Measurements from ENCODE around the gene MPC2.
A peak's percentile ranks its signal among the peaks of the same experiment; 100 is the strongest.

Gene MPC2

DNA sequence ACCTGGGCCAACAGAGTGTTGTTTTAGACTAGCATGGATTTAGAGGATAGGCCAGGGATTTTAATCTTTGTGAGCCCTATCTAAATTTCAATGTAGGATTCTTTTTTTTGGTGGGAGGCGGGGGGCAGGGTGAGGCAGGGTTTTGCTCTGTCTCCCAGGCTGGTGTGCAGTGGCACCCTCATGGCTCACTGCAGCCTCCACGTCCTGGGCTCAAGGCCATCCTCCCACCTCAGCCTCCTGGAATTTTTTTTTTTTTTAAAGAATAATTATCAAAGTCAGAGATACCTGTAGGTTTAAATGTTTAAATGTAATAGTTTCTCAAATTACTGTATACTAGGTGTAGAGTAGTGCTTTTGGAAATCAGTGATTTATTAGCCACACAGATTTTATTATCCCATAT lies 3.4 kb upstream of the MPC2 start:
- Histone ChIP-seq H3K9ac (no peak overlapping the region), H3K4me1 (ENCODE audit: low read depth, poor library complexity, severe bottlenecking) (peaks cover 23% of the 10 kb centered on the region), H4K20me1 (ENCODE audit: insufficient read depth) (no peaks in the 10 kb centered on the region), H3K36me3 (ENCODE audit: insufficient read depth) (no peaks in the 10 kb centered on the region), H3K4me3 (IDR thresholded peaks at IDR 0.05; ENCODE audit: insufficient read depth, low read depth, low read length) (no peak overlapping the region), H3K4me2 (no peak overlapping the region), H2AFZ (ENCODE audit: low read depth) (no peak overlapping the region), H3K27me3 (ENCODE audit: insufficient read depth, low read depth) (no peaks in the 10 kb centered on the region), H3K27ac (no peak overlapping the region), H3K79me2 (ENCODE audit: insufficient read depth, low read depth) (peaks cover 74% of the 10 kb centered on the region)
- TF ChIP-seq, protein P1, sequence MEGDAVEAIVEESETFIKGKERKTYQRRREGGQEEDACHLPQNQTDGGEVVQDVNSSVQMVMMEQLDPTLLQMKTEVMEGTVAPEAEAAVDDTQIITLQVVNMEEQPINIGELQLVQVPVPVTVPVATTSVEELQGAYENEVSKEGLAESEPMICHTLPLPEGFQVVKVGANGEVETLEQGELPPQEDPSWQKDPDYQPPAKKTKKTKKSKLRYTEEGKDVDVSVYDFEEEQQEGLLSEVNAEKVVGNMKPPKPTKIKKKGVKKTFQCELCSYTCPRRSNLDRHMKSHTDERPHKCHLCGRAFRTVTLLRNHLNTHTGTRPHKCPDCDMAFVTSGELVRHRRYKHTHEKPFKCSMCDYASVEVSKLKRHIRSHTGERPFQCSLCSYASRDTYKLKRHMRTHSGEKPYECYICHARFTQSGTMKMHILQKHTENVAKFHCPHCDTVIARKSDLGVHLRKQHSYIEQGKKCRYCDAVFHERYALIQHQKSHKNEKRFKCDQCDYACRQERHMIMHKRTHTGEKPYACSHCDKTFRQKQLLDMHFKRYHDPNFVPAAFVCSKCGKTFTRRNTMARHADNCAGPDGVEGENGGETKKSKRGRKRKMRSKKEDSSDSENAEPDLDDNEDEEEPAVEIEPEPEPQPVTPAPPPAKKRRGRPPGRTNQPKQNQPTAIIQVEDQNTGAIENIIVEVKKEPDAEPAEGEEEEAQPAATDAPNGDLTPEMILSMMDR (conservative IDR thresholded peaks at IDR 0.05; ENCODE audit: low read depth, low read length) = no peak

DNA sequence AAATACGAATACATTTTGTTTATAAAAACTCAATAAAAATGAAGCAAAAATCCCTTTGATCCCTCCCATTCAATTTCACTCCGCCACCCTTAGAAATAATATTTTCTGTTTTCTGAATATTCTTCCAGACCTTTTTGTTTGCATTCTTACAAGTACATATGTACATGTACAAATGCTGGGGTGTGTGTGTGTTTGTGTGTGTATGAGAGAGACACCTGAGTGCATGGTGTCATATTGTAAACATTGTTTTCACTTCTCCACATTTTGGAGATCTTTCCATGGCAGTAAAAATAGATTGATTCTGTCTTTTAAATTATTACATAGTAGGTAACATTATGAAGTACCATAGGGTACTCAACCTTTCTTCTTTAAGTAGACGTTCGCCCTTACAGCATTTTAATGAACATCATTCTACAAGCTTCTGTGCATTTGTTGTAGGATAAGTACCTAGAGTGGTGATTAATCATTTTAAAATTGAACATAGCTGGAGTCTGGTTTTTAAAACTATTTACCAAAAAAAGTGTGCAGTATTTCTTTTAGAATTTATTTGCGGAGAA lies 1.3 kb upstream of the MPC2 start:
- peak overlapping the region; percentile 80 for H3K4me2 ChIP-seq
- no peaks in the 10 kb centered on the region for H3K27me3 ChIP-seq (ENCODE audit: insufficient read depth, low read depth)
- H3K4me1 ChIP-seq (ENCODE audit: low read depth, poor library complexity, severe bottlenecking) = peaks cover 39% of the 10 kb centered on the region
- TF ChIP-seq, protein P1 (conservative IDR thresholded peaks at IDR 0.05; ENCODE audit: low read depth, low read length) = no peak
- H3K27ac ChIP-seq = peak overlapping the region; percentile 91
- peak overlapping the region; percentile 70; the same call in 1 of the 2 replicates for H2AFZ ChIP-seq (ENCODE audit: low read depth)
- peaks cover 80% of the 10 kb centered on the region for H3K79me2 ChIP-seq (ENCODE audit: insufficient read depth, low read depth)
- no peaks in the 10 kb centered on the region for H3K36me3 ChIP-seq (ENCODE audit: insufficient read depth)
- peak overlapping the region; percentile 91; the same call in 1 of the 2 replicates for H3K9ac ChIP-seq
- peak overlapping the region; percentile 97 for H3K4me3 ChIP-seq (IDR thresholded peaks at IDR 0.05; ENCODE audit: insufficient read depth, low read depth, low read length)
- H4K20me1 ChIP-seq (ENCODE audit: insufficient read depth) = no peaks in the 10 kb centered on the region

DNA sequence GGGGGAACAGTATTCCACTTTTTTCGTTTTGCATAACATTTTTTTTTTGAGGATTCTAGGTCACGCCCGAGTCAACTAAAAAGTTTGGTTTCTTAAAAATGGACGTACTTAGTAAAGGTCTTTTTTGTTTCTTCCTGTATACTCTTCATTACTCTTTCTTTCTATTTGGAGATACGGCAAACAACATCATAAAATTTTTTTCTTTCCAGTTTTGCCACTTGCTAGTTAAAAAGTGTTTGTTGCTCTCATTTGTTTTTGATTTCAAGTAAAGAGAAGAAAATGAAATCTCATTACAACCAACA lies 788 bp upstream of the MPC2 start:
- peak overlapping the region; percentile 91 for H3K27ac ChIP-seq
- peak overlapping the region; percentile 97 for H3K4me3 ChIP-seq (IDR thresholded peaks at IDR 0.05; ENCODE audit: insufficient read depth, low read depth, low read length)
- no peaks in the 10 kb centered on the region for H4K20me1 ChIP-seq (ENCODE audit: insufficient read depth)
- peak overlapping the region; percentile 70 for H2AFZ ChIP-seq (ENCODE audit: low read depth)
- H3K27me3 ChIP-seq (ENCODE audit: insufficient read depth, low read depth) = no peaks in the 10 kb centered on the region
- H3K36me3 ChIP-seq (ENCODE audit: insufficient read depth) = no peaks in the 10 kb centered on the region
- H3K4me2 ChIP-seq = peak overlapping the region; percentile 80
- peaks cover 80% of the 10 kb centered on the region for H3K79me2 ChIP-seq (ENCODE audit: insufficient read depth, low read depth)
- H3K9ac ChIP-seq = peak overlapping the region; percentile 91
- TF ChIP-seq, protein P1 (conservative IDR thresholded peaks at IDR 0.05; ENCODE audit: low read depth, low read length) = no peak
- H3K4me1 ChIP-seq (ENCODE audit: low read depth, poor library complexity, severe bottlenecking) = peaks cover 44% of the 10 kb centered on the region

DNA sequence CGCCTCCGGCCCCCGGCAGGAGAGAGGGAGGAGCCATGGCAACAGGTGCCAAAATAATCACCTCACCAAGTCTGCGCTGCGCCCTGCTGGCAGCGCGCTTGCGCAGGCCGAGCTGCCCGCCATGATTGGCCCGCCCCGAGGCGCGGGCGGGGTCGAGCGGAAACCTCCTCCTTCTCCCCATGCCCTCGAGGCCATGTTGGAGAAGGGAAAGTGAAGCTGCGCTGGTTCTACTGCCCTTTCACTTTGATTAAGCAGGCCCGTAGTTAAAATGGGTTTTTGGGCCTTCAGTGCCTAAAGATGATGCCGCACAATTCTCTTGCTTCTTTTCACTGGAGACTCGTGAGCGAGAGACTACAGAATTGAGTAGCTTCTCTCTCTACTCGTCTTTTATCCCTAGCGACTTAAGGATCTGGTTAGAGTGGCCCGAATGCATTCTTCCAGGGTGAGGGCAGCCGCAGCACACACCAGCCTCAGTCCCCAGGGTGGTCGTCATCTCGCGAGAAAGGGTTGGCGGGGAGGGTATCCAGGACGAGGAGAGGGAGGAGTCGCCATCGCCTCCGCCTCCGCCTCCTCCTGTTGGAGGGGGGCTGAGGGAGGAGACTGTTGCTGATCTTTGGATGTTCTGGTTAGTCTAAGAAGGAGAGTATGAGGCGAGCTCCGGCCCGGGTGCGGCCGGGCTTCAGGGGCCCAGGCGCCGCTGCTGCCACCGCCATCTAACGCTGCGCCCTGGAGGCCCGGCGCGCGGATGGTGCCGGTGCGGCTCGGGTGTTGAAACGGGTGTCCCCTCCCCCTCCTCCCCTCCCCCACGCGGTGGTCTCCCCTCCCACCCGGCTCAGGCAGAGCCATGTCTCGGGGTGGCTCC lies 573 bp downstream of the MPC2 start, which contains the start of gene DCAF6:
Gene DCAF6 (plus strand): TSS at position 616 of the 862 bp plus-strand sequence. CDS start 229 bp downstream, at position 845.
- Histone ChIP-seq H3K4me1 (ENCODE audit: low read depth, poor library complexity, severe bottlenecking) (peaks cover 55% of the 10 kb centered on the region), H4K20me1 (ENCODE audit: insufficient read depth) (no peaks in the 10 kb centered on the region), H3K79me2 (ENCODE audit: insufficient read depth, low read depth) (peaks cover 66% of the 10 kb centered on the region), H3K9ac (peak within 1 kb of the TSS; percentile 91), H3K27ac (peak within 1 kb of the TSS; percentile 91), H3K36me3 (ENCODE audit: insufficient read depth) (no peaks in the 10 kb centered on the region), H3K4me3 (IDR thresholded peaks at IDR 0.05; ENCODE audit: insufficient read depth, low read depth, low read length) (peak within 1 kb of the TSS; percentile 97), H3K4me2 (peak within 1 kb of the TSS; percentile 80), H3K27me3 (ENCODE audit: insufficient read depth, low read depth) (no peaks in the 10 kb centered on the region), H2AFZ (ENCODE audit: low read depth) (peak within 1 kb of the TSS; percentile 70)
- TF ChIP-seq, protein P1 (conservative IDR thresholded peaks at IDR 0.05; ENCODE audit: low read depth, low read length) = no peak

Measured in KMS-11 (cell line).